ENCODE results near the gene HECTD4. TPM values are rescaled to one million over a fixed set of nuclear protein-coding genes. Genes with fewer than 3 reads are reported as not detected.

The HECTD4 gene
- total and polyA plus RNA-seq, 9 of the 15 experiments (the other 6 are each of a cell fraction or from before 2014, with no cell fraction given), result 3.5 to 33.3 (median 13.5) TPM

- TF ChIP-seq HINFP (tag; conservative IDR thresholded peaks at IDR 0.05; ENCODE audit: low read depth), result no peak
- TF ChIP-seq ETV1 (tag; conservative IDR thresholded peaks at IDR 0.05; ENCODE audit: low read depth), result no peak; the same call in 1 of the 2 replicates
- TF ChIP-seq SAP30 (IDR thresholded peaks at IDR 0.05; ENCODE audit: borderline replicate concordance, insufficient read depth, low read depth, low read length, poor library complexity, severe bottlenecking), result peak; percentile 72
- peak; percentile 34 for TF ChIP-seq MAFF (IDR thresholded peaks at IDR 0.05; ENCODE audit: low read length)
- no peak for TF ChIP-seq TEAD2 (tag; IDR thresholded peaks at IDR 0.05)
- no peak for TF ChIP-seq ZBTB5 (IDR thresholded peaks at IDR 0.05)
- TF ChIP-seq RBFOX2 (IDR thresholded peaks at IDR 0.05; ENCODE audit: low read depth, low read length), result peak; percentile 97
- TF ChIP-seq HDGF (IDR thresholded peaks at IDR 0.05), result no peak
- TF ChIP-seq U2AF2 (optimal IDR thresholded peaks at IDR 0.05; ENCODE audit: low read depth, low read length), result no peak
- TF ChIP-seq ZNF175 (CRISPR knock-in tag; IDR thresholded peaks at IDR 0.05; ENCODE audit: low read depth), result no peak
- no peak for TF ChIP-seq LCOR (CRISPR knock-in tag; IDR thresholded peaks at IDR 0.05)
- TF ChIP-seq SREBF1 (IDR thresholded peaks at IDR 0.05; ENCODE audit: borderline replicate concordance, low read depth, low read length), result no peak
- no peak for TF ChIP-seq HMG20B (CRISPR knock-in tag; IDR thresholded peaks at IDR 0.05)
- TF ChIP-seq PYGO2 (tag; IDR thresholded peaks at IDR 0.05), result no peak
- TF ChIP-seq E2F1 (CRISPR knock-in tag; IDR thresholded peaks at IDR 0.05), result no peak
- TF ChIP-seq HEY1 (CRISPR knock-in tag; IDR thresholded peaks at IDR 0.05; ENCODE audit: borderline replicate concordance), result no peak
- no peak for TF ChIP-seq TFAM (CRISPR knock-in tag; conservative IDR thresholded peaks at IDR 0.05)
- no peak for TF ChIP-seq EZH2 (IDR thresholded peaks at IDR 0.05; ENCODE audit: borderline replicate concordance, low read depth, low read length)
- TF ChIP-seq UBTF (IDR thresholded peaks at IDR 0.05; ENCODE audit: borderline replicate concordance in 1 of 2, low read depth in 2 of 2, low read length in 2 of 2), result peak in 1 of 2 experiments; percentile 82; a peak in 2 of 4 replicates
- no peak for TF ChIP-seq RHOXF2B (CRISPR knock-in tag; conservative IDR thresholded peaks at IDR 0.05)
- no peak for TF ChIP-seq SMAD2 (IDR thresholded peaks at IDR 0.05; ENCODE audit: low read depth, low read length)
Observed at GRCh38 chr12:112125250-112125999, 256.8 kb downstream of the HECTD4 start, which contains the start of gene TRAFD1 (continued).

Data from K562 (cell line).